Ishikawa (cell line): ENCODE results near the gene ARSJ.

Experiments used
- CEBPB ChIP-seq: IDR thresholded peaks from 2 replicates; pipeline ENCODE4 v1.6.1; 2012
- CREB1 ChIP-seq: IDR thresholded peaks from 2 replicates; pipeline ENCODE4 v1.6.1; 2012; ENCODE audit warnings: low read depth
- EGR1 ChIP-seq: IDR thresholded peaks from 2 replicates; pipeline ENCODE4 v1.6.1; 2012
- EP300 ChIP-seq: IDR thresholded peaks from 2 replicates; pipeline ENCODE4 v1.6.1; 2012; ENCODE audit warnings: borderline replicate concordance
- FOXM1 ChIP-seq: IDR thresholded peaks from 2 replicates; pipeline ENCODE4 v1.6.1; 2012; ENCODE audit warnings: low read depth, borderline replicate concordance
- NFIC ChIP-seq: IDR thresholded peaks from 2 replicates; pipeline ENCODE4 v1.6.1; 2012
- RAD21 ChIP-seq: IDR thresholded peaks from 2 replicates; pipeline ENCODE4 v1.6.1; 2012; ENCODE audit warnings: low read depth
- REST ChIP-seq: IDR thresholded peaks from 2 replicates; pipeline ENCODE4 v1.6.1; 2012; ENCODE audit warnings: low read depth, mild to moderate bottlenecking
- TAF1 ChIP-seq: IDR thresholded peaks from 2 replicates; pipeline ENCODE4 v1.6.1; 2012; ENCODE audit warnings: low read depth, mild to moderate bottlenecking
- TCF12 ChIP-seq: IDR thresholded peaks from 2 replicates; pipeline ENCODE4 v1.6.1; 2012; ENCODE audit warnings: low read depth
- TEAD4 ChIP-seq: IDR thresholded peaks from 2 replicates; pipeline ENCODE4 v1.6.1; 2012
- YY1 ChIP-seq: IDR thresholded peaks from 2 replicates; pipeline ENCODE4 v1.6.1; 2012; ENCODE audit warnings: low read depth
- ZBTB7A ChIP-seq: IDR thresholded peaks from 2 replicates; pipeline ENCODE4 v1.6.1; 2012; ENCODE audit warnings: low read depth
- TF ChIP-seq, protein P1 (sequence below): IDR thresholded peaks from 2 replicates; pipeline ENCODE4 v1.6.1; 2012
- TF ChIP-seq, protein P2 (sequence below): IDR thresholded peaks from 2 replicates; pipeline ENCODE4 v1.6.1; 2012

Gene ARSJ

DNA sequence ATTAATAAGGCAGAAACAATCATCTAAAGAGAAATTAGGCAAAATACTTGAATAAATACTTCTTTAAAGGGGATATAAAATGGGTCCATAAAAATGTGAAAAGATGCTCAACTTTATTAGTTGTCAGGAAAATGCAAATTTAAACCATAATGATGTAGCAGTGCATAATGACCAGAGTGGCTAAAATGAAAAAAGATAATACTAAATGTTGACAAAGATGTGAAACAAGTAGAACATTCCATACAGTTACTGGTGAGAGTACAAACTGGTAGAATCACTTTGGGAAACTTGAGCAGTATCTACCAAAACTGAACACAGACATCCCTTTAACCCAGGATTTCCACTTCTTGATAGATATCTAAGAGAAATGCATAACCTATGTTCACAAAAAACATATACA lies 5.0 kb downstream of the ARSJ start:
- TF ChIP-seq, protein P1, sequence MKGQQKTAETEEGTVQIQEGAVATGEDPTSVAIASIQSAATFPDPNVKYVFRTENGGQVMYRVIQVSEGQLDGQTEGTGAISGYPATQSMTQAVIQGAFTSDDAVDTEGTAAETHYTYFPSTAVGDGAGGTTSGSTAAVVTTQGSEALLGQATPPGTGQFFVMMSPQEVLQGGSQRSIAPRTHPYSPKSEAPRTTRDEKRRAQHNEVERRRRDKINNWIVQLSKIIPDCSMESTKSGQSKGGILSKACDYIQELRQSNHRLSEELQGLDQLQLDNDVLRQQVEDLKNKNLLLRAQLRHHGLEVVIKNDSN = no peak
- no peak for TF ChIP-seq TAF1
- no peak for TF ChIP-seq NFIC
- no peak for TF ChIP-seq CREB1
- no peak for TF ChIP-seq REST
- no peak for TF ChIP-seq TEAD4
- TF ChIP-seq ZBTB7A = no peak
- TF ChIP-seq EGR1 = no peak
- no peak for TF ChIP-seq FOXM1
- no peak for TF ChIP-seq CEBPB
- TF ChIP-seq EP300 = no peak
- no peak for TF ChIP-seq RAD21

- TF ChIP-seq CEBPB (no peak), RAD21 (no peak)
Observed at GRCh38 chr4:113973345-113973744, 6.1 kb downstream of the ARSJ start.

GRCh38 chr4:113972781-113973180 lies 6.7 kb downstream of the ARSJ start:
- TF ChIP-seq CEBPB = no peak
- no peak for TF ChIP-seq NFIC
- no peak for TF ChIP-seq CREB1
- no peak for TF ChIP-seq ZBTB7A

- no peak for TF ChIP-seq EP300
- no peak for TF ChIP-seq TEAD4
Observed at GRCh38 chr4:113971706-113972360, 7.6 kb downstream of the ARSJ start.

DNA sequence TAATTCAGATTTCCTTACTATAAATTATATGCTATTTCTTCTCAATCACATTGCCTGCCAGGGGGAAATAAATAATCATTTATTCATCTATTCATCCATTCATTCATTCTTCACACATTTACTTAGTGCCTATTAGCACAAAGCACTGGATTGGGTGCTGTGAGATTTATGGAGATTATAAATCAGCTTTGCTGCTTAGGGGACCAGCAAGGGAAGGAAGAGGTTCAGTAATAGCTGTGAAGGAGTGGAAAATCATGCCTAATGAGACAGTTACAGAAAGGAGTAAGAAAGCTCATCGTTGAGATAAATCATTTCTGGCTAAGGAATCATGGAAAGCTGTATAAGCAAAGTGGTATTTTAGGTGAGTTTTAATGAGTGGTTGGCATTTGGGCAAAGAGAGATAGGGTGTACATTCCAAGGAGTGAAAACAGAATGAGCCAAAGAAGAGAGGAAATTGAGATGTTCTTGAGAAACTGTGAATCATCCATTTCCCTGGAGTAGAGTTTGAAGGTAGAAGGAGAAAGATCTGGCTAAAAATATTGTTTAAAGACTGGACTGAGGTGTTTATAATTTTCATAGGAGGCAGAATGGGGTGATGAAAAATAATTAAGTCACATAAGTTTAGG lies 9.6 kb downstream of the ARSJ start:
- TF ChIP-seq NFIC = no peak
- TF ChIP-seq YY1 = no peak
- TF ChIP-seq ZBTB7A = no peak
- TF ChIP-seq, protein P2, sequence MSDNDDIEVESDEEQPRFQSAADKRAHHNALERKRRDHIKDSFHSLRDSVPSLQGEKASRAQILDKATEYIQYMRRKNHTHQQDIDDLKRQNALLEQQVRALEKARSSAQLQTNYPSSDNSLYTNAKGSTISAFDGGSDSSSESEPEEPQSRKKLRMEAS = no peak
- no peak for TF ChIP-seq FOXM1
- no peak for TF ChIP-seq RAD21
- TF ChIP-seq EP300 = no peak
- no peak for TF ChIP-seq CEBPB
- TF ChIP-seq, protein P1 = no peak

GRCh38 chr4:113968473-113968872 lies 11.0 kb downstream of the ARSJ start:
- TF ChIP-seq CEBPB = 0 out of 2 replicates have a peak, but pooled peaks have one; percentile 11
- no peak for TF ChIP-seq EP300

DNA sequence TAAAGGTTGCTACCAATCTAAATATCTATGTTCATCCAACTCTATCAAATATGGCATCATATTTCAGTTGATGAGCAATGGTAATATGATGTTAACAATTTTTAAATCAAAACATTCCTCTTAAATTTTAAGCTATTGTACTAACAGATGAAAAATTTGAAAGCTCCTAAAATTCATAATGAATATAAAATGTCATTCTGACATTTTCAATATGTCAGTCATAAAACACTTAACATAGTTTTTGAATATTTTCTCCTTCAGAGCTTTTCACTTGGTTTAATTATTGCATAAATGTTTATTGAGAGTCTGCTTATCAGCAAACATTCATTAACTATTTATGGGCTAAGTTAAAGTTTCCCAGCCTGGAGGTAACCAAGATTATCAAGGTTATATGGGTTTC lies 11.8 kb downstream of the ARSJ start:
- TF ChIP-seq CREB1 (no peak), CEBPB (no peak), FOXM1 (no peak), NFIC (no peak), EGR1 (no peak), TEAD4 (no peak), EP300 (no peak), TCF12 (no peak), ZBTB7A (no peak), TAF1 (no peak), YY1 (no peak), RAD21 (no peak), REST (no peak)
- TF ChIP-seq, protein P1 = no peak
- TF ChIP-seq, protein P2 = no peak
